Measurements from ENCODE around the gene PLEKHF1.

PLEKHF1 gene

GRCh38 chr19:29635963-29636362, 29.3 kb upstream of the PLEKHF1 start:
- no peak for DNase-seq

- no peak for DNase-seq
Observed at GRCh38 chr19:29636553-29637360, 28.5 kb upstream of the PLEKHF1 start.

GRCh38 chr19:29639086-29639485, 26.2 kb upstream of the PLEKHF1 start:
- no peak for DNase-seq

- no peak for DNase-seq
Observed at GRCh38 chr19:29640231-29640630, 25.0 kb upstream of the PLEKHF1 start.

GRCh38 chr19:29641597-29641996, 23.7 kb upstream of the PLEKHF1 start:
- no peak for DNase-seq

GRCh38 chr19:29643361-29643935, 21.8 kb upstream of the PLEKHF1 start:
- DNase-seq = no peak

- no peak for DNase-seq
Observed at GRCh38 chr19:29644210-29644609, 21.1 kb upstream of the PLEKHF1 start.

GRCh38 chr19:29645491-29645867, 19.8 kb upstream of the PLEKHF1 start:
- no peak for DNase-seq

GRCh38 chr19:29645911-29646310, 19.4 kb upstream of the PLEKHF1 start:
- no peak for DNase-seq

- no peak for DNase-seq
Observed at GRCh38 chr19:29650772-29651387, 14.4 kb upstream of the PLEKHF1 start.

- no peak for DNase-seq
Observed at GRCh38 chr19:29651622-29652394, 13.5 kb upstream of the PLEKHF1 start.

- no peak for DNase-seq
Observed at GRCh38 chr19:29653398-29653797, 11.9 kb upstream of the PLEKHF1 start.

GRCh38 chr19:29655648-29656335, 9.5 kb upstream of the PLEKHF1 start:
- DNase-seq = no peak

GRCh38 chr19:29658221-29658991, 6.9 kb upstream of the PLEKHF1 start:
- DNase-seq = no peak

- DNase-seq = no peak
Observed at GRCh38 chr19:29660835-29661234, 4.4 kb upstream of the PLEKHF1 start.

- no peak for DNase-seq
Observed at GRCh38 chr19:29662278-29662603, 3.0 kb upstream of the PLEKHF1 start.

GRCh38 chr19:29662604-29663404, 2.5 kb upstream of the PLEKHF1 start:
- DNase-seq = peak; percentile 77

GRCh38 chr19:29663861-29664752, 1.2 kb upstream of the PLEKHF1 start:
- DNase-seq = no peak

GRCh38 chr19:29664753-29665214, 477 bp upstream of the PLEKHF1 start:
- DNase-seq = no peak

All from left hindlimb (tissue), 1 donor.